ENCODE data around the gene BLID. TPM values are rescaled to one million over a fixed set of nuclear protein-coding genes. Genes with fewer than 3 reads are reported as not detected.

Gene BLID
- total RNA-seq, 2 experiments from 2014 or later, result not detected

DNA sequence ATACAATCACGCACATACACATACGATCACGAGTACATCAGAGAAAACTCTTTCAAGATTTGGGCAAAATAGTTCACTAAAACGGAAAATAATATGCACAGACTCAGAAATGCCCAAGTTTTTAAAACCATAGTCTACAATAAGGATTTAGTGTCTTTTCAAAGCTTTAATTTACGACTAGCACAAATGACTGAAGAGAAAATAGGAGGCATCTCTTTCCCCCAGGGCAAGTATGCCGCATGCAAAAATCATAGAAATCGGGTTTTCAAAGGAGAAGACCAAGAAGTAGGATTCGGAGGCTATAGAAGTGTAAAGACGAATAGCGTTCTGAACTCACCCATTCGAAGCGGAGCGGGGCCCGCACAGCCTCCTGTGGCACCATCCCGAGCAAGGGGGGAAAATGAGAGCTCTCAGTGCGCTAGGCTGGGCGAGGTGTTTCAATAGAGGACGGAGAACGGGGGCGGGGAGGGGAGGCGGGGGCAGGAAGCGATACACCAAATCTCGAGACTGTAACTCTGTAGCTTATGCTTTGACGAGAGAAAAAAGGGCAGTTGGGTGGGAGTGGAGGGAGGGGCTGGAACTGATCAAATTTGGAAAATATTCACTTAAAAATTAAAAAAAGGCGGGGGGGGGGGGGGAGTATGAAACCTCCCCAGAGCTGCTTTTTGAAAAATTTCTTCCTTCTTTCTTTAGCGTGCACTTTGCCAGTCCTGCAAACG, 15.8 kb downstream of the BLID start:
- no peaks in the 10 kb centered on the region for H3K9me3 Mint-ChIP-seq (ENCODE audit: insufficient read depth)
- no peak overlapping the region for H3K27ac Mint-ChIP-seq
- H3K27me3 Mint-ChIP-seq (ENCODE audit: low read depth), result peaks cover 18% of the 10 kb centered on the region
- no peak overlapping the region for H3K4me3 Mint-ChIP-seq
- CTCF ChIA-PET, result no interaction called here
- ATAC-seq, result no peak
- POLR2A ChIA-PET, result no interaction called here
- H3K4me1 Mint-ChIP-seq (ENCODE audit: low read depth), result peaks cover 5% of the 10 kb centered on the region
- DNase-seq, result no peak
- H3K36me3 Mint-ChIP-seq (ENCODE audit: low read depth), result no peaks in the 10 kb centered on the region

DNA sequence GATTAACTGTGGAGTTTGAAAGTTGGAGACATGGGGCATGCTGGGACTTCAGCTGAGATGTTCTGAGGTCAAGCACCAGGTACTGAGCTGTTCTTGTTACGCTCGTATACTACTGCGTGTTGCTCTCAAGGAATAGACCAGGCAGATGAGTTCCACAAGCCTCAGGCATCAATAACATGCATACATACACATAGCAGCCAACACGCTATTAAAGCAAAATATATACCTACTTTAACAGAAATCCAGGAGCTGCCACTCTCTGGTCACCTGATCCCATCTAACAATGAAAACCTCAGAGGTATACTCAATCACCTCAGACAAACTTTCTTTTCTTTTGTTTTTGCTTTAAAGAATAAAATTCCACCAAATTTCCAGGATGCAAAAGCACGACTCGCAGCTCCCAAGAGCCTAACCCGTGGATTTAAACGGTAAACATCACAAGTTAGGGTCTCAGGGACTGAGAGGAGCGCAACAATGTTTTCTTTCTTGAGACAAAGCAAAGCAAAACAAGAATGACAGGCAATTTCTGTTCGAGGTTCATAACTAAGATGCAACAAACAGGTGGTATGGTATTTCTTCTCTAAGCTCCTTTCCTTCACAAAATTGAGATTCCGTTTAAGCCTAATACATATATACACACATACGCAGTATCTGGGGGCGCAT, 16.5 kb downstream of the BLID start:
- Mint-ChIP-seq H3K4me3 (no peak overlapping the region), H3K4me1 (ENCODE audit: low read depth) (peaks cover 5% of the 10 kb centered on the region), H3K27ac (no peak overlapping the region), H3K36me3 (ENCODE audit: low read depth) (no peaks in the 10 kb centered on the region), H3K9me3 (ENCODE audit: insufficient read depth) (no peaks in the 10 kb centered on the region), H3K27me3 (ENCODE audit: low read depth) (peaks cover 18% of the 10 kb centered on the region)
- ChIA-PET CTCF (no interaction called here), POLR2A (no interaction called here)
- no peak for DNase-seq
- no peak for ATAC-seq

DNA sequence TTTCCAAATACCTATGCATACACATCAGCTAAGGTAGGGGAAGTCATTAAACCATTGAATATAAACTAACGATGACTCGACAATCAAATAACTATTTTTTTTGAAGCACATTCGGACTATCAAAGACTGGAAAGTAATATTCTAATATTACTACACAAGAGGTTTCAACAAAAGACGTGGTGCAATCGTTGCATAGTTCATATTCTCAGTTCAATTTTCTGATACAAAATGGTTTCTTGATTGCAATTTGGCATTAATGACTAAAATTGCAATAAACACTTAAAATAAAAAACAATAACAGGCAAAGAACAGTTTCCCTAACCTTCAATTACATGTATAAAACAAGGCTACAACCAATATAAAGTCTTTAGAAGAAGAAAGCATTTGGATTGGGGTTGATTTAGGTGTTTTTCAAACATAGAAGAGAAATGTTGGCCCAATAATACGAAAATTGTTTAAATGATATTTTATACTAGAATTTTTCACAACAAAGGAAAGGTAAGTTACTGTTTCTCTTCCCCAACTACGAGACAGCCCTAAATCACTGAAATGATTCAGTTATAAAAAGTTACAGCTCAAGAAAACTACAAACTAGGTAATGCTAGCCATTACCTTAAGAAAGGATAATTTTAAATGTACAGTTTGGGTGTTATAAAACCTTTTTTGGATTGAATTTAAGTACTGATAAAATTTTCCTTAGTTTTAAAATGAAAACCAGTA, 17.6 kb downstream of the BLID start:
- Mint-ChIP-seq H3K4me1 (ENCODE audit: low read depth) (peaks cover 5% of the 10 kb centered on the region), H3K36me3 (ENCODE audit: low read depth) (no peaks in the 10 kb centered on the region), H3K4me3 (no peak overlapping the region), H3K27ac (no peak overlapping the region), H3K9me3 (ENCODE audit: insufficient read depth) (no peaks in the 10 kb centered on the region), H3K27me3 (ENCODE audit: low read depth) (peaks cover 18% of the 10 kb centered on the region)
- CTCF ChIA-PET, result interaction anchor here (1.5 kb wide), 1 partner anchor 10 kb away, joined by 3 read pairs; no protein-coding TSS in a partner anchor
- ATAC-seq (no peak), DNase-seq (no peak)
- POLR2A ChIA-PET, result no interaction called here

DNA sequence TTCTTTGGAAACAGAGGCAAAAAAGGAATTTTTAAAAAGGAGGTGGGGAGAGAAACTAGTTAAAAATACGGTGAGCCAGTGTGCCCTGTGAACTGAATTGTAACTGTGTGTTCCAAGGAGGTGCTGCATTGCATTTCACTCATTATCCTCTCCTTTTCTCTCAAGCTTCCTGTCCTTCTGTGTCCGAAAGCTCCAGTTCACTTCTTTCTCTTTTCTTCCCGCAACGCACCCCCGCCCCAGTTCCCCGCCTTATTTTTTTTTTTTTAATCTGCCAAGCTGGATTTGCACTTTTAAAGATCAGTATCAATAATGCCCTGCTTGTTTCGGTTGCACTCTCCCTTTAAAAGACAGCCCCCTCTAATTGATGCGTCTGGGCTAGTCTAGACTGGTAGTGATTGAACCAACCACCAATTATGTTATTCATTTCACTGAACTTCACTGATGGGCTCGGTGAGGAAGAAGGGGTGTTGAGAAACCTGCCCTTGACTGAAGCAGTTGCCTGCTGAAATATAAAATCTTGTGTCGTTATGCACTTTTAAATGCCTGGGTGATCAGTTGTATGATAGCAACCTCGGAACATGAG, 18.5 kb downstream of the BLID start:
- DNase-seq (no peak), ATAC-seq (no peak)
- Mint-ChIP-seq H3K4me3 (no peak overlapping the region), H3K27me3 (ENCODE audit: low read depth) (peaks cover 18% of the 10 kb centered on the region), H3K4me1 (ENCODE audit: low read depth) (peaks cover 5% of the 10 kb centered on the region), H3K36me3 (ENCODE audit: low read depth) (no peaks in the 10 kb centered on the region), H3K9me3 (ENCODE audit: insufficient read depth) (no peaks in the 10 kb centered on the region), H3K27ac (no peak overlapping the region)
- ChIA-PET POLR2A (no interaction called here), CTCF (interaction anchor here (1.0 to 1.5 kb wide), 2 partner anchors 11 kb away, joined by 3 read pairs; no protein-coding TSS in a partner anchor)

DNA sequence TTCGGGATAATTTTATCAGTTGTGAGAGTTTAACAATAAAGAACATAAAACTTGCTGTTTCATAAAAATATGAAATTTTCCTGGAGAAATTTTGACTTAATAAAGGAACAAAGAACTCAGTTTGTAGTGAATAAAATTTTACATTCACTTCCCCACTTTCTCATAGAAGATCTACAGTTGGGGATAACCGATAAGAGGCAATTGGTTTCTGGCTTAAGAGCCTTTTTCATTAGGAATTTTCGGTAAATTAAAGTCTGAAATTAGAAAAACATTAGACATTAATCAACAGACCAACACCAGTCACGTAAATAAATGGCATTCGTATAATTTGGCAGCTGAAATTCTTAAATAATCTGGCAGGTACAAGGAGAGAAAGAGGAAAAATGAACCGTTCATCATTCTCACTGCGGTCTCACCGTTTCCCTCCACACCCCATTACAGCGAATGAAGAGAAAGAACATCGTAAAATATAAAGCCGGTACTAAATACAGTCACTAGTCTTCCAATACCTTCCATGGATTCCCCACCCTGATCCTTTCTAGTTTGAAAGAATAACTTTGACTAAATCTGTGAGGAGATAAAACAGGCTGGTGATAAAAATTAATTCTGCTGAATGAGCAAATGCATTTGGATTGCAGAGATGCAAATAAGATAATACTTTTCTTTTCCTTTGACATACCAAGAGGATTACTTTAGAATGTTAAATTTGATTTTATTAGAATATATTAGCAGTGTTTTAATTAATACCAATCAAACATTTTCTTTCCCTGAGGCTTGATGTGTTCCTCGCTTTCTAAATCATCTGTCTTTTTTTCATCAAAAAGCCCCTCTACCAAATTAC, 19.5 kb downstream of the BLID start:
- CTCF ChIA-PET, result interaction anchor here (1.0 kb wide), 1 partner anchor 12 kb away, joined by 3 read pairs; no protein-coding TSS in a partner anchor

DNA sequence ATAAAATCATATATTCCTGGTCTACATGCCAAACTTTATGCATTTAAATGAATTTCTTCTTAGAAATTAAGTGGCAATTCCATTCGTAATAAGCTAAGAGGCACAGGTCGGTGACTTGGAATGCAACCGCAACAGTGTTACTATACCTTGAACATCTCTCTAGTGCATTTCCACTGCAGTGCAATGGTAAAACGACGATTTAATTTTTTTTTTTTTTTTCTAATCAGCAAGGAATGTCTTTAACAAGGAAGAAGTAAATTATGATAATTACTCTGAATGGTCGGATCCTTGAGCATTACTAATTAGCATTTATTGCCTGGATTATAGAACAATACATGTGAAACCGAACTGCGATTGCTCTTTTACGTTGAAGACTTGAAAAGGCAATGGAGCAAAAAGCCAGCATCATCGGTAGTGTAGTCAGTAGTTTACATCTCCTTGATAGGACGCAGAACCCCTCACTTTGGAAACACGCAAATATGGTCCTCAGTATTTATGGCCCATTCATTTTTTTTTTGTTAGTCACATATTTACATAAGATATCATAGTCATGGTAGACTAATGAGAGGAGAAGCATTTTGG, 20.2 kb downstream of the BLID start:
- no peaks in the 10 kb centered on the region for H3K4me1 Mint-ChIP-seq (ENCODE audit: low read depth)
- ChIA-PET POLR2A (no interaction called here), CTCF (no interaction called here)
- H3K27ac Mint-ChIP-seq, result no peak overlapping the region
- H3K27me3 Mint-ChIP-seq (ENCODE audit: low read depth), result peaks cover 18% of the 10 kb centered on the region
- H3K4me3 Mint-ChIP-seq, result no peak overlapping the region
- no peaks in the 10 kb centered on the region for H3K9me3 Mint-ChIP-seq (ENCODE audit: insufficient read depth)
- ATAC-seq (no peak), DNase-seq (no peak)
- H3K36me3 Mint-ChIP-seq (ENCODE audit: low read depth), result no peaks in the 10 kb centered on the region

More for the DNA sequence above, 19.5 kb downstream of the BLID start:
- H3K27me3 Mint-ChIP-seq (ENCODE audit: low read depth), result peaks cover 18% of the 10 kb centered on the region
- POLR2A ChIA-PET, result no interaction called here
- DNase-seq (no peak), ATAC-seq (no peak)
- no peak overlapping the region for H3K27ac Mint-ChIP-seq
- no peak overlapping the region for H3K4me3 Mint-ChIP-seq
- peaks cover 5% of the 10 kb centered on the region for H3K4me1 Mint-ChIP-seq (ENCODE audit: low read depth)
- H3K36me3 Mint-ChIP-seq (ENCODE audit: low read depth), result no peaks in the 10 kb centered on the region
- H3K9me3 Mint-ChIP-seq (ENCODE audit: insufficient read depth), result no peaks in the 10 kb centered on the region

DNA sequence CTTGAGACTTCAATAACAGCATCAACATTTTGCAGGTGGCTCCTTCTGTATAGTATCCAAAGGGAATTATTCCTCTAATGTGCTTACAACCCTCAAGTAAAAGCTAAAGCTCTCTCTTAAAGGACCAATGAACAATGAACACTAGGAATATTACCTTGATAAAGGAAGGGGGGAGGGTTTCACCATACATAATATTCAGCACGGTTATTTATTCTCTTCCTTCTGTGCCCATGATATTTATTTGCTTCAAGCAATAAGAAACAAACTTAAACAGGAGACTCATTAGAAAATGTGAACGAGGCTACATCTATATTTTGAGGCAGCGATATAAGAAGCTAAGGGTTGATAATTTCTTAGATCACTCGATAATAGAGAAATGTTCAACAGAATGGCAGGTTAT, 21.2 kb downstream of the BLID start:
- no peak for DNase-seq
- POLR2A ChIA-PET, result no interaction called here
- no peaks in the 10 kb centered on the region for H3K36me3 Mint-ChIP-seq (ENCODE audit: low read depth)
- H3K27ac Mint-ChIP-seq, result no peak overlapping the region
- no peak for ATAC-seq
- CTCF ChIA-PET, result interaction anchor here (0.8 kb wide), 1 partner anchor 14 kb away, joined by 3 read pairs; no protein-coding TSS in a partner anchor
- H3K4me1 Mint-ChIP-seq (ENCODE audit: low read depth), result no peaks in the 10 kb centered on the region
- H3K9me3 Mint-ChIP-seq (ENCODE audit: insufficient read depth), result no peaks in the 10 kb centered on the region
- peaks cover 14% of the 10 kb centered on the region for H3K27me3 Mint-ChIP-seq (ENCODE audit: low read depth)
- no peak overlapping the region for H3K4me3 Mint-ChIP-seq

DNA sequence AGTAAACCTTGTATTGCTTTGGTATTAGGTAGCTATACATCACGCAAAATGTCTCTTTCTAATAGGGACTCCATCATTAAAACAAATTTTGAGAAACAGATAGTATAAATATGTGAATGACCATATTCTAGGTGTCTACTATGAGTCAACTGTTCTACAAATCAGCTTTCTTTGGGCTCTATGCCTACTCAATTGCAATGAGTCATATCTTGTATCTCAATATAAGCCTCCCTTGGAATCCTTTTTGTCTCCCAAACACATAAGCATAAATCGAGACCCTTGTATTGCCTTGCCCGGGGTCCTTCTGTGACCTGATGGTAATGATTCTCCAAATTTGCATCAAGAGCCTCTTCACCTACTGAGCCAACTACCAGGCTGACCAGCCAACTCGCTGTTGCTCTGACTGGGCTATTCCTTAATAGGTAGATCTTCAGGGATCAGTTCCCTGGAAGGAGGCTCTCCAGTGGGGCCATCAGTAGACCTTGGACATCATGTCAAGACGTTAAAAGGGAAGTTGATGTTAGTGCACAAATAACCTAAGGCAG, 22.2 kb downstream of the BLID start:
- no peak for DNase-seq
- Mint-ChIP-seq H3K4me3 (no peak overlapping the region), H3K27ac (no peak overlapping the region), H3K4me1 (ENCODE audit: low read depth) (no peaks in the 10 kb centered on the region), H3K36me3 (ENCODE audit: low read depth) (no peaks in the 10 kb centered on the region), H3K27me3 (ENCODE audit: low read depth) (peaks cover 9% of the 10 kb centered on the region), H3K9me3 (ENCODE audit: insufficient read depth) (no peaks in the 10 kb centered on the region)
- POLR2A ChIA-PET, result no interaction called here
- ATAC-seq, result no peak
- CTCF ChIA-PET, result no interaction called here

DNA sequence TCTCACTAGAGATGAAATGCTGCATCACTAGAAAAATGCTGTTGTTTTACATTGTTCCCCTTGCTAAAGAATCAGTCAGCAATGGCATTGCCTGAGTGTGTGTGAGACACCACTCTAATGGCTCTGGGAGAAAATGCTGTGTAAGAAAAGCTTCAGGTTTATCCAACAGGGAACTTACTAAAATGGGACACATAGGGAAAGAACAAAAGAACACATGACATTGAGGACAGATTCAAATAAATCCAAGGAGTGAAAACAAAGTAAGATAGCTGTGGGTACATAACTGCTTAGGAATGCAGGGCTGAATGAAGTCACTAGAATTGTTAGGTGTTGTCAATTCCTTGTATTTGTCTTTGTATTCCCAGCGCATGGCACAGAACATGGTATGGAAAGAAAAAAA, 24.2 kb downstream of the BLID start:
- H3K9me3 Mint-ChIP-seq (ENCODE audit: insufficient read depth), result no peaks in the 10 kb centered on the region
- no peaks in the 10 kb centered on the region for H3K4me1 Mint-ChIP-seq (ENCODE audit: low read depth)
- ChIA-PET POLR2A (no interaction called here), CTCF (no interaction called here)
- no peak overlapping the region for H3K27ac Mint-ChIP-seq
- no peaks in the 10 kb centered on the region for H3K27me3 Mint-ChIP-seq (ENCODE audit: low read depth)
- no peak overlapping the region for H3K4me3 Mint-ChIP-seq
- no peak for ATAC-seq
- H3K36me3 Mint-ChIP-seq (ENCODE audit: low read depth), result no peaks in the 10 kb centered on the region
- no peak for DNase-seq

DNA sequence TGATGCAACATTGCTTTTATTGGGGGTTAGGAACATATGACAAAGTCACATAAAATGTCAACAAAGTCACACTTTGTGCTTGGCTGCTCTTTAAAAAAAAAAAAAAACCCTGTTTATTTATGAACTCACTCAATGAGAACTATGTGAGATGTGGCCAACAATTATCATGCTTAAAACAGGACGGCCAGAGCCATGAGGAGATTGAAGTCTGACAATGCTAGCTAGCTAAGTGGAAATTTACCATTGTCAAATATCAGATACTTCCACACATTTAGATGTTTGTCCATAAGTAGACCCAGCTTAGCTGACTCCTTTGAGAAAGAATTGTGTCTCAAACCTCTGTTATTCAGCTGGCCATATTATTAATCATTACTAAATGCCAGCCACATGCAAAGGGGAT, 26.9 kb downstream of the BLID start:
- Mint-ChIP-seq H3K9me3 (ENCODE audit: insufficient read depth) (no peaks in the 10 kb centered on the region), H3K27ac (no peak overlapping the region), H3K4me3 (no peak overlapping the region), H3K27me3 (ENCODE audit: low read depth) (no peaks in the 10 kb centered on the region), H3K36me3 (ENCODE audit: low read depth) (no peaks in the 10 kb centered on the region), H3K4me1 (ENCODE audit: low read depth) (no peaks in the 10 kb centered on the region)
- ATAC-seq (no peak), DNase-seq (no peak)
- ChIA-PET CTCF (no interaction called here), POLR2A (no interaction called here)

DNA sequence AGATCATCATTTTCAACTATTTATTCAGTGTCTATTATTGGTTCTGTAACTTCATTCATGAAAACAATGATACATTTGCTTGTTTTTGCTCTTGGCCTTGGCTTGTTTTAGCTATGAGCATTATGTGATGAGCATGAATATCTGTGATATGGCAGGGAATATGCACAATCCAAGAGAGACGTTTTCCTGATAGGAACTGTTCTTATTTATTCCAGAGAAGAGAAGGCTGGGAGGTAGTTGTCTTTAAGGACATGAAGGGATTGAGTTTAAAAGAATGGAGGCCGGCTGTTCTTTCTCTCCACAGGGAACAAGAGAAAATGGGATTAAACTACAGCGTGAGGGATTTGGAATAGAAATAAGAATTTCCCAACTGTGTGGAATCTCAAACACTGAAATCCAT, 30.3 kb downstream of the BLID start:
- H3K27ac Mint-ChIP-seq, result no peak overlapping the region
- DNase-seq (no peak), ATAC-seq (no peak)
- ChIA-PET CTCF (no interaction called here), POLR2A (no interaction called here)
- H3K4me3 Mint-ChIP-seq, result no peak overlapping the region
- no peaks in the 10 kb centered on the region for H3K9me3 Mint-ChIP-seq (ENCODE audit: insufficient read depth)
- no peaks in the 10 kb centered on the region for H3K4me1 Mint-ChIP-seq (ENCODE audit: low read depth)
- H3K27me3 Mint-ChIP-seq (ENCODE audit: low read depth), result no peaks in the 10 kb centered on the region
- H3K36me3 Mint-ChIP-seq (ENCODE audit: low read depth), result no peaks in the 10 kb centered on the region

Measured in activated CD8-positive, alpha-beta T cell treated with anti-CD3 and anti-CD28 coated beads, Interleukin-2, amount 10 ng/mL, durations not matched to agents 7 days and 5 days (primary cell).